Mesothelial cell of epicardium (in vitro differentiated cells): ENCODE data around the gene TMSB10. TPM values are rescaled to one million over a fixed set of nuclear protein-coding genes. Genes with fewer than 3 reads are reported as not detected.

Source experiments
- DNase-seq, 2 experiments: peaks; one replicate each; pipeline ENCODE4 v3.0.0; 2021; ENCODE audit warnings: low spot score in 2 of 2; ENCODE audit not compliant: unreplicated experiment in 2 of 2
- H3K27ac Mint-ChIP-seq: 2 replicates; pipeline ENCODE4 v1.8.0; 2021; ENCODE audit warnings: mixed read lengths
- H3K27me3 Mint-ChIP-seq: 2 replicates; pipeline ENCODE4 v1.8.0; 2021; ENCODE audit warnings: low read depth, mixed read lengths
- H3K36me3 Mint-ChIP-seq: 2 replicates; pipeline ENCODE4 v1.8.0; 2021; ENCODE audit warnings: mixed read lengths
- H3K4me1 Mint-ChIP-seq: 2 replicates; pipeline ENCODE4 v1.8.0; 2021; ENCODE audit warnings: mixed read lengths
- H3K4me3 Mint-ChIP-seq: 2 replicates; pipeline ENCODE4 v1.8.0; 2021; ENCODE audit warnings: mild to moderate bottlenecking, moderate library complexity, mixed read lengths
- H3K9me3 Mint-ChIP-seq: 2 replicates; pipeline ENCODE4 v1.8.0; 2021; ENCODE audit warnings: mixed read lengths
- CTCF ChIP-seq: fragments of 200-600 bp; sonication (generic); IDR thresholded peaks from one replicate; pipeline ENCODE4 v1.5.0; 2021; ENCODE audit warnings: antibody characterized with exemption; ENCODE audit not compliant: unreplicated experiment
- total RNA-seq: library from RNA; stranded (reverse); gene quantifications from 3 replicates; pipeline ENCODE4 v1.2.1, GENCODE V29; 2021

Gene TMSB10
- total RNA-seq, 1 donor from 2014 or later, result 1,289 TPM

DNA sequence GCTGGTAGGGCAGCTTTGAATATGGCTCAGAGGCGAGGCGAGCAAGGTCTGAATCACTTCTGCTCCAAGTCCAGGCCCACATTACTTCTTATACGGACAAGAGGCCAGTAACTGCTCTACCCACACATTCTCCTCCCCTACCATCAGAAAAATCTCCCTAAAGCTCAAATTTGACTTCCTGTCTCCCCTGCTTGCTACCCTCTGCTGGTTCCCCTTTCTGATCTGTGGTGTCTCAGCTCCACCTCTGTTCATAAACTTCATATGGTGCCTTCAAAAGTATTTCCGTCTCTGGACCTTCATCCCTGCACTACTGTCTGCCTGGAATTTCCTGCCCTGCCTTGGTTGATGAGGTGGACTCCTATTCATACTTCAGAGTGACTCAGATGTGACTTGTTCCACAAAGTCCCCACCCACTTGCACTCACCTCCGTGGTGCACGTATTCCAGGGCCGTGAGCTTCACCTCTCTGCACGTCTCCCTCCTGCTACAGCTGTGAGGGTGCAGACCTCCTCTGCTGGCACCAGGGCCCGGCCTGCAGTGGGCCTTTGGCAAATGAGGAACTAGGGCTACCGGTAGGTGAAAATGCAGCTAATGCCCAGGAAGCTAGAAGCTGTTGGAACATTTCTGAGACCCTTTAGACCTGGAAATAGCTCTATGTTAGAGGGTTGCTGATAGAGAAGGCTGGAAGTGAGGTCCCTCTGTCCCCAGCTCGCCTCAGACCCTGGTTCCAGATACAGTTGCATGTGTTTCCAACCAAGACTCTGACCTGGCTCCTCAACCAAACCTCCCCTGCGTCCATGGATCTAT lies 41.0 kb downstream of the TMSB10 start:
- no peak for DNase-seq
- no peaks in the 10 kb centered on the region for H3K4me1 Mint-ChIP-seq
- H3K4me3 Mint-ChIP-seq, result no peak overlapping the region
- no peak overlapping the region for H3K27ac Mint-ChIP-seq
- no peak for TF ChIP-seq CTCF
- no peaks in the 10 kb centered on the region for H3K27me3 Mint-ChIP-seq
- H3K9me3 Mint-ChIP-seq, result no peaks in the 10 kb centered on the region
- no peaks in the 10 kb centered on the region for H3K36me3 Mint-ChIP-seq

- H3K27ac Mint-ChIP-seq, result no peak overlapping the region
- no peak for DNase-seq
- TF ChIP-seq CTCF, result no peak
- no peaks in the 10 kb centered on the region for H3K27me3 Mint-ChIP-seq
- no peaks in the 10 kb centered on the region for H3K9me3 Mint-ChIP-seq
- no peak overlapping the region for H3K4me3 Mint-ChIP-seq
- no peaks in the 10 kb centered on the region for H3K4me1 Mint-ChIP-seq
- no peaks in the 10 kb centered on the region for H3K36me3 Mint-ChIP-seq
These were observed 41.6 kb downstream of the TMSB10 start for GRCh38 chr2:84947010-84947593.

DNA sequence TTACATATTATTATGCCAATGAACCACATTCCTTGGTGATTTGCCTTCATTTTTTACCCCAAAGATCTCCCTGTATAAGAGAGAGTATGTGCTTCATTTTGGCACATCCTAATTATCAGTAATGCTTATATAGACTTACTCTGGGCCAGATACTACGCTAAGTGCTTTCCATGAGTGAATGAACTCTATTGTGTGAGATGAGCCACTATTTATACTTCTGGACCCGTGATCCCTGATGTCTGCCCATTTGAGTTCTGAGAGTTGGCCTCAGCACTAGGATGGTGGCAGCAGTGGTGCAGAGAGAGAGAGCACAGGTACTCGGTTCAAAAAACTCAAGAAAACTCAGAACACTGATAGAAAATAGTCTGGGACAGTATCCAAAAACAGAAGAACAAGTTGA lies 48.1 kb downstream of the TMSB10 start:
- Mint-ChIP-seq H3K9me3 (no peaks in the 10 kb centered on the region), H3K27me3 (no peaks in the 10 kb centered on the region), H3K27ac (no peak overlapping the region), H3K4me3 (no peak overlapping the region), H3K36me3 (no peaks in the 10 kb centered on the region), H3K4me1 (peaks cover 17% of the 10 kb centered on the region)
- DNase-seq, result no peak
- TF ChIP-seq CTCF, result no peak

GRCh38 chr2:84954329-84954728 lies 48.9 kb downstream of the TMSB10 start:
- Mint-ChIP-seq H3K27me3 (no peaks in the 10 kb centered on the region), H3K36me3 (no peaks in the 10 kb centered on the region), H3K9me3 (no peaks in the 10 kb centered on the region), H3K27ac (no peak overlapping the region), H3K4me1 (peaks cover 25% of the 10 kb centered on the region), H3K4me3 (no peak overlapping the region)
- DNase-seq, result no peak
- no peak for TF ChIP-seq CTCF

Other genes starting within 250 kb of the TMSB10 start
- gene TRABD2A, start 24.6 kb upstream of the TMSB10 start, total RNA-seq, result 0.45 to 0.55 TPM (median 0.45 TPM) in 3 replicates
- gene KCMF1, start 65.5 kb downstream of the TMSB10 start, total RNA-seq, result 62.2 to 63.9 TPM (median 63.5 TPM) in 3 replicates
- gene TCF7L1, start 227.7 kb downstream of the TMSB10 start, total RNA-seq, result 44.4 to 48.3 TPM (median 45.7 TPM) in 3 replicates